Tibial nerve (tissue), 4 donors: ENCODE data around the gene SSH3.

Source experiments
- CTCF ChIP-seq, 5 experiments: fragments of 200-600 bp in 3 of 5; fragments of 450-650 bp in 2 of 5; sonication (generic) in 3 of 5; IDR thresholded peaks; one replicate each; pipeline ENCODE4 v1.5.1; 2016 to 2019; ENCODE audit warnings: antibody characterized with exemption in 5 of 5, mild to moderate bottlenecking in 3 of 5, moderate library complexity in 2 of 5
- EP300 ChIP-seq, 2 donors: sonication (generic); formaldehyde crosslinking; IDR thresholded peaks; one replicate each; pipeline ENCODE4 v1.6.1; 2017; ENCODE audit warnings: antibody characterized with exemption in 2 of 2, mild to moderate bottlenecking in 1 of 2
- POLR2A ChIP-seq, 2 donors: fragments of 450-650 bp; IDR thresholded peaks; one replicate each; pipeline ENCODE4 v1.6.1; 2017; ENCODE audit warnings: antibody characterized with exemption in 2 of 2, mild to moderate bottlenecking in 2 of 2, moderate library complexity in 2 of 2

- TF ChIP-seq CTCF (IDR thresholded peaks at IDR 0.05) (no peak), EP300 (IDR thresholded peaks at IDR 0.05) (no peak), POLR2A (IDR thresholded peaks at IDR 0.05) (no peak)
These were observed 28.3 kb upstream of the SSH3 start for GRCh38 chr11:67274768-67275605.
